CD4-positive, alpha-beta T cell treated with Interleukin-12 subunit alpha and Interleukin-12 subunit beta, for 1 hour (primary cell): ENCODE data around the gene DUSP9.
A peak's percentile ranks its signal among the peaks of the same experiment; 100 is the strongest.
"Not testable (repeated sequence)": the region's sequence is repeated elsewhere in the genome, so short reads cannot be mapped to it uniquely, and the experiment has no call there.

ENCODE experiments used
- DNase-seq: peaks from one replicate; pipeline ENCODE4 v3.0.0-alpha.2; 2020

DUSP9 gene

DNA sequence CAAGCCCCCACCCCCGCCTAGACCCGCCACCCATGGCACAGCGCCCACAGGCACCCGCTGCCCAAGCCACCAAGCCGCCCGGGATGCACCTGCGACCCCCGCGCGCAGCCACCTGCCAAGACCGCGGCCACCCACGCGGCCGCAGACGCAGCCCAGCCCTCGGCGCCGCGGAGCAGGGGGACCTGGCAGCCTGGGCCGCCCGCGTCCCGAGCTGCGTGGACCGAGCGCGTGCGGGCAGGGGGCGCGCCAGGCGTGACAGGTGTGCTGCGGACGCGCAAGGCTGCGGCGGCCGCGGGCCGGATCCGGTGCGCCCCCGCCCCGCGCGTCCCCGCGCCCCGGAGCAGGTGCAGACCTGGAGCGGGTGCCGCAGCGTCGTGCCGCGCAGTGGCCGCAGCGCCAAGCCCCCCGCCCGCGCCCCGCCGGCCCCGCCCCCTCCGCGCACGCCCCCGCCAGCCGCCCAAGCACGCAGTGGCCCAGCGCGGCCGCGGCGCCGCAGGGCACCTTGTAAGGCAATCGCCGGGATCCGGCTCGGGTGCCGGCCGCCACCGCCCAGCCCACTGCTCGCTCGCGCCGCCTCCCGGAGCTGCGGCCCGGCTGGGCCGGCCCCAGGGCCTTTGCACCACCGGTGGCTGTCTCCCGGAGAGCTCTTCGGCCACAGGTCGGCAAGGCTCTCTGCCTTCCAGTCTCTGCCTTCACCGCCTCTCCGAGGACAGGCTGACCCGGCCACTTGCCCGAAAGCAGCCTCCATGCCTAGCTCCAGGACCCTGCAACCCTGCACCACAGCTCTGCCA lies 26.6 kb downstream of the DUSP9 start, which contains the start of gene PNCK:
Gene PNCK (minus strand): TSS at position 386 of the 791 bp plus-strand sequence. CDS start 737 bp downstream, outside the sequence.
- DNase-seq, result no peak

DNA sequence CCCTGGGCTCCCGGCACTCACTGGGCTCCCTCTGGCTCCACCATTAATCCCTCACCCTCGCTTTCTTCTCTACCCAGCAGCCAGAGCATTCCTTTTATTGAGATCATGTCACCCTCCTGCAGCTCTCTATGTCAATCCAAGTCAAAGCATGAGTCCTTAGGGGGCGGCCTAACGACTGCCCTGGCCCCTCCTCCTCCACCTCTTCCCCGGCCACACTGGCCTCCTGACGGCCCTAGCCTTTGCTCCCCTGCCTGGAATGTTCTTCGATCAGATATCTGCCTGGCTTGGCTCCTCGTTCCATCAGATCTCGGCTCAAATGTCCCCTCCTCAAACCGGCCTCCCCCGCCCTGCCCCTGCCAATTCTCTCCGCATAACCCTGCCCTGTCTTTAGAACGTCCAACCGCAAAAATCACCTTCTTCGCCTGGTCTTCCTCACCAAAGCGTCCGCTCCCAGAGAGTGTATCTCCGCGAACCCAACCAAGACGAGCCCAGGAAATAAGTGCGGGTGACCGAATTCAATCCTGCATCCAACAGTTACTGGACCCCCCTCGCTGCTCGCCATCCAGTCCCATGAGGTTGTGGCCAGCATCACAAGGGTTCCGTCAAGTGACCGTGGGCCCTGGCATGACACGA lies 27.3 kb downstream of the DUSP9 start:
- no peak for DNase-seq

DNA sequence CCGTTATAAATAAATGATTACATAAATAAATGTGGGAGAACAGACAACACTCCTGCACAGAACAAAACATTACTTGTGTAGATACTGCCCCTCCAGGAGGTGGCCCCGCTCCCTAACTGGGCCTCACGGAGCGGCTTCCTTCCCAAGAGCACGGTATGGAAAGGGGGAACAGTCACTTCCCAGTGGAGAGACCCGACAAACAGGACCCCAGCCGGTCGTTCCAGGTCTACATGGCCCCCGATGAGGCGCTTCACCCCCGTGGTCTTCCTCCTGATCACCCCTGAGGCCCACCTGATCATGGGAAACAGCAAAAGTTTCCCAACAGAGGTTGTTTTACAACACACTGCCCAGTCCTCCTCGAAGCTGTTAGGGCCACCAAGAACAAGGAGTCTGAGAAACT lies 34.2 kb downstream of the DUSP9 start:
- DNase-seq, result no peak

DNA sequence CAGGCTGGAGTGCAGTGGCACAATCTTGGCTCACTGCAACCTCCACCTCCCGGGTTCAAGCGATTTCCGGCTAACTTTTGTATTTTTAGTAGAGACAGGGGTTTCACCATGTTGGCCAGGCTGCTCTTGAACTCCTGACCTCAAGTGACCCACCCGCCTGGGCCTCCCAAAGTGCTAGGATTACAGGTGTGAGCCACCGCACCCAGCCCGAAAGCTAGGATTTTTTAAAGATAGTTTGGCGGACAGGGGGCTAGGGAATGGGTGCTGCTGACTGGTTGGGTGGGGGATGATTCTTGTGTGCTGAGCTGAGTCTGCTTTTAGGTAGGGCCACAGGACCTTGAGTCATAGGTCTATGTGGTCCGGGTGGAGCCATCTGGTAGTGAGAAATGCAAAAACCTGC lies 36.5 kb downstream of the DUSP9 start:
- DNase-seq, result not testable (repeated sequence)

DNA sequence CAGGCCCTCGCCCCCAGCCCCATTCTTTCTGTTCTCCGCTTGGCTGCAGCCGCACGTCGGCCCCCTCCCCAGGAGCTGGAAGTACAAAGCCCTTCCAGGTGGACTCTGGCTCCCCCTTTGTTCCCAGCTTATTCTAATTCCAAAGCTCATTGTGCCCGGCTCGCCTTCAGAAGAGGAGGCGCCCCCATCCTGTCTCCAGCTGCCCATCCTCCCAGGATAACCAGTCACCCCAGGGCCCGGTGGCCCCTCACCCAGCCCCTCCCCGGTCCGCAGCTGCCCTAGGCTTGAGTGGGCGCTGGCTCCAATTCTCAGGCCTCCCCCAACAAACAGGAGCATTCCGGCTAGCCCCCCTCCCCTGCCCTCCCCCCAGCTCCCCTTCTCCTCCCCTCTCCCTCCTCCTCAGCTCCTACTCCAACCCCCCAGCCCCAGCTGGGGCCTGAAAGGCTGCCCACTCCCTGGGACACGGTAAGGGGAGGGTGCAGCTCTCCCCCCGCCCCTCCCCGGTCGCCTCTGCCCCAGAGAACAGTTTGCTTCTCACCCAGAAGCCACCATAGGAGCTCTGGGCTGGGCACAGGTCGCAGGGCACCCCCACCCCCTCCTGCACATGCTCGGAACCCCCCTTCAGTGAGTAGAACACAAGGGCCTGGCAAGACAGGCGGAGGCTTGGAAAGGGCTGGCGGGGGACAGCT lies 37.6 kb downstream of the DUSP9 start:
- no peak for DNase-seq

- DNase-seq, result no peak
Observed at GRCh38 chrX:153685156-153685536, 38.1 kb downstream of the DUSP9 start.

DNA sequence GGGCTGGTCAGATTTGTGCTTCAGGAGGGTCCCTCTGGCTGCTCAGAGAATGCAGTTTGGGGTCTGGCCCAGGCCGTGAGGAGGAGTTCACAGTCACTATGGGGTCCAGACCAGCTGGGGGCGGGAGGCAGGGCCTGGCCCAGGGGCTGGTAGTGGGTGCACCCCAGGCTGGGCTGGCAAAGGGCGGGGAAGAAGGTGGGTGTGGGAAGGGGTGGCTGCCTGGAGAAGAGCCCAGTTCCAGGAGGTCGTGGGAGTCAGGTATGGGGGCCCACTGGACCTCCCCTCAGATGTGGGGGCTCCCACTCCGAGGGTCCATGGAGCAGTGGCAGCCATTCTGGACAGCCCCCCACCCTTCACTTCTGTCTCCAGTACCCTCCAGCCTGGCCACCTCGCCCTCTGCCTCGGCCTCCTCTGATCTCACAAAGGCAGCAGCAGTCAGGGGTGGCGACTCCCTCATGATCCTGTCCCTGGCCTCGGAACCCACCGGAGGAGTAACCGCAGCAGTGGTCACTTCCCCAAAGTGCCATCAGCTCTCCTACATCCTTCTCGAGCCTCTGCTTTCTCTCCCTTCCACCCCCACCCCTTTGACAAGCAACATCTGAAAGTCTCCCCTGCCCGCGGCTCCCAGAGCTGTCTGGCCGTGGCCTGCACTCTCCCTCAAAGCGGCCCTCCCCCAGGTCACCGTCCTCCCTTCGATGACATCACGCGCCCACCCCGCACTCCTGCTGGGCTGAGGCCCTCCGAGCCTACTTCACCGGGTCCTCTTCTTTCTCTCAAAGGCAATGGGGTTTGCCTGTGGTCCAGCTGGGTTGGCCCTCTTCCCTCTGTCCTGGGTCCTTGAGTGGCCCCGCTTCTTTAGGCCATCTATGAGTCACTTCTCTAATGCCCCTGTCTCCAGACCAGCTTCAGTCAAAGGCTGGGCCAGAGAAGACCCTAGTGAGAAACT lies 39.0 kb downstream of the DUSP9 start:
- no peak for DNase-seq

DNA sequence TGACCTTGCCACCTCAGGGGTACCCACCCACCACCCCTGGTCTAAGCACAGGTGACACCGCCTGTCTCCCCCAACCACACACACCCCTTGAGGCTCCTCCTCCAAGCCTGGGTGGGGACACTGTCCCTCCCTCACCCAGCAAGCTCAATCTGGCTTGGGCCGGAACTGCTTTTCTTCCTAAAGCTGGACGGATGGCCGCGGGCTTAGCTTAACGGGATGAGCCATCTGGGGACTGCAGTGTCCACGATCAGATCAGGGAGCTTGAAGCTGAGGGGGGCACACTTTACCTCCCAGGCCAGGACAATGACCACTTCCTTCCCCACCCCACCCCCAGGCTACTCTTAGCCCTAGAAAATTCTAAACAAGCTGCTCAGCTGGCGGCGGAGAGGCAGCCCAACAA lies 39.7 kb downstream of the DUSP9 start:
- DNase-seq, result no peak

DNA sequence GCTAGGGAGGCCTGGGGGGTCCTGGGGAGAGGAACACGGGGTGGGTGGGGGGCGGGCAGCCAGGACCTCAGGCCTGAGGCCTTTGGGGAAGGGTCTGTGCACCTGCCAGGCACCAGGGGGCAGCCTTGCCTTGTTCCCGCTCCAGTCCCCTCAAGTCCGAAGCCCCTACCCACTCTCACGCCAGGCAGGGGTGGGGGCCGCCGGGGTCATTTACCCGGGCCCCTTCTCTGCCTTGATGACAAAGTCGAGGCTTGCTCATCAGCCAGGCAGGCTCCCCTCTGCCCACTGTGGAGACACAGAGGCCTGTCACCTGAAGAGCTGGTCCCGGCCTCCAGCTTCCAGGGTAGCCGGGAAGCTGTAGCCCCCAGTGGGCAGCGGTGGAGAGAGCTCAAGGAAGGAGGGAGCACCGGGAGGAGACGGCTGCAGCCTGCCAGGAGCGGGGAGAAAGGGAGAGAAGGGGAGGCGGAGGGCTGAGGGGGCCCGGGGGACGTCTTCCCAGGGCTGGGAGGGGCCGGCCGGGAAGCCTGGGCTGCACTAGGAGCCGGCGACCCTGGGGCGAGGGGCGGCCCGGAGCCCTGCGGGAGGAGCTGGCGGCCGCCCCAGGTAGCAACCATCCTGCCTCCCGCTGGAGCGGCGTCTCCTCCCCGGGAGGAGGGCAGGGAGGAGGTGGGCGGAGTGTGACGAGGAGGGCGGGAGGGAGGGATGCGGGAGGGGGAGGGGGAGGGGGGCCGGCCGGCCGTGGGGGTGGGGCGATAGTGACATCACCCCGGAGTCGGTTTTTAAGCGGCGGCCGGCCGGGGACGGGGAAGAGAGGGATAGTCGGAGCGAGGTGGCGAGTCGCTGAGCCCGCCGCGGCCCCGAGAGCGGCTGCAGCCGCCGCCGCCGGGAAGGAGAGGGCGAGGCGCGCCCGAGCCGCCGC lies 40.4 kb downstream of the DUSP9 start, which contains the start of gene SLC6A8:
Gene SLC6A8 (plus strand): TSS at position 806 of the 919 bp plus-strand sequence. CDS start 649 bp downstream, outside the sequence.
- DNase-seq, result peak; percentile 60

GRCh38 chrX:153688071-153688470 lies 41.1 kb downstream of the DUSP9 start:
- DNase-seq, result no peak

GRCh38 chrX:153688506-153688905 lies 41.5 kb downstream of the DUSP9 start:
- no peak for DNase-seq

GRCh38 chrX:153688911-153689590 lies 42.0 kb downstream of the DUSP9 start:
- DNase-seq, result no peak

- no peak for DNase-seq
Observed at GRCh38 chrX:153689654-153690465, 42.9 kb downstream of the DUSP9 start.

DNA sequence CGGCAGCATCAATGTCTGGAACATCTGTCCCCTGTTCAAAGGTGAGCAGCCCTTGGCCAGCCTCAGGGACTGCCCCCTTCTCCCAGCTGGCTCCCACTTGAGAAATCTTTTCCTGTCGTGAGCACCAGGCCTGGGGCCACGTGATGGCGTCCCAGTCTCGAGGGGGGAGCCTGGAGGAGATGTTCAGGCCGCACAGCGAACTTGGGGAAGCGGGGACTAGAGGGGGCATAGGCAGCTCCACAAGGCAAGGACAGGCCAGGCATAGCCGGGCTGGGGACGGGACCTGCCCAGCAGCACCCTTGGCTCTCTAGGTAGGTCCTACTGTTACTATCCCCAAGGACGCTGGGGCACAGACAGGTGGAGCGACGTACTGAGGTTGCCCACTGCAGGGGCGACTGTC lies 43.5 kb downstream of the DUSP9 start:
- DNase-seq, result no peak

- DNase-seq, result not testable (repeated sequence)
Observed at GRCh38 chrX:153691032-153691827, 44.2 kb downstream of the DUSP9 start.

DNA sequence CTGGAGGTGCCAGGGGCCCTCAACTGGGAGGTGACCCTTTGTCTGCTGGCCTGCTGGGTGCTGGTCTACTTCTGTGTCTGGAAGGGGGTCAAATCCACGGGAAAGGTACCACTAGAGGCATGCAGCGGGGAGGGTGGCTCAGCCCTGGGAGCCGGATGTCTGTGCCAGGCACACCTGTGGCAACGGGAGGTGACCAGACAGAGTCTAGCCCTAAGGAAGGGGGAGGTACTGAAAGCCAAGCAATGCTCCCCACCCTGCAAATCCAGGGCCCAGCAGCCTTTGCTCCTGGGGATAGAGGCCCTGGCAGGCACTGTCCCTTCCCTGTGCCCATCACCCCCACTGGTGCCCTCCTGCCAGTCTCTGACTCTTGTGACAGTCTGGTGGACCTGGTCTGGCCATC lies 45.0 kb downstream of the DUSP9 start:
- DNase-seq, result no peak

DNA sequence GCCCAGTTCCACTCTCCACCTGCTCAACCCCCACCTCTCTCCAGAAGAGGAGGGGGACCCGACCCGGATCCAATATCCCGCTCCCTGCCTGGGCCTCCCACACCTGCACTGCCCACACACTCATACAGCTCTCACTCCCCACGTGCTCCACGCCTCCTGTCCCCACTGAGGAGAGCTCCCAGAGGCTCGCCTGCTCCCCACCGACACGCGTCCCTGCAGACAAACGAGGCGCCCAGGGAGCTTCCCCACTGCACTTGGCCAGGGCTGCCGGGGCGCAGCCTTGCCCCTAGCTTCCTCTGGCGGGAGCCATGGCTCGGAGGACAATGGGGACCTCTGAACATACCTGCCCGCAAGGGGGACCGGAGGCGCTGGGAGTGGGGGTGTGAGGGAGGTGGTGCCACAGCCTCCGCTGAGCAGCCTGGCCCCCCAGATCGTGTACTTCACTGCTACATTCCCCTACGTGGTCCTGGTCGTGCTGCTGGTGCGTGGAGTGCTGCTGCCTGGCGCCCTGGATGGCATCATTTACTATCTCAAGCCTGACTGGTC lies 45.7 kb downstream of the DUSP9 start:
- DNase-seq, result no peak

GRCh38 chrX:153693216-153694086 lies 46.4 kb downstream of the DUSP9 start:
- no peak for DNase-seq
